B cell (primary cell): ENCODE results near the gene B3GNT9. TPM values are rescaled to one million over a fixed set of nuclear protein-coding genes. Genes with fewer than 3 reads are reported as not detected.
A peak's percentile ranks its signal among the peaks of the same experiment; 100 is the strongest.

Experiments used
- ATAC-seq: fragments of 200-7000 bp; cut with Tn5 transposase; one replicate; pipeline ENCODE4 v1.10.0; 2021; ENCODE audit warnings: low read depth, mild to moderate bottlenecking, moderate number of reproducible peaks, moderate library complexity
- CTCF ChIA-PET: fragments of 350-600 bp; sonication (Branson Sonifier 250); formaldehyde crosslinking; loops from one replicate; lab custom pipeline; 2021; ENCODE audit warnings: antibody characterized with exemption, inconsistent platforms; lab: Charles Lee
- POLR2A ChIA-PET: fragments of 350-600 bp; sonication (Branson Sonifier 250); formaldehyde crosslinking; loops from one replicate; lab custom pipeline; 2021; ENCODE audit warnings: antibody characterized with exemption; lab: Charles Lee
- DNase-seq: peaks from one replicate; pipeline ENCODE4 v3.0.0; 2013
- H2AFZ ChIP-seq: 2 replicates; pipeline ENCODE4 v1.6.1; 2012; ENCODE audit warnings: mild to moderate bottlenecking, low read depth, low read length; ENCODE audit not compliant: insufficient read depth, poor library complexity, severe bottlenecking
- H3K27ac ChIP-seq, 2 donors: 1 replicate in 1 of 2; 2 replicates in 1 of 2; pipeline ENCODE4 v1.5.1; 2012 to 2013; ENCODE audit warnings: low read length in 2 of 2, mild to moderate bottlenecking in 2 of 2, moderate library complexity in 1 of 2
- H3K27me3 ChIP-seq, 4 experiments: fragments of 200-600 bp in 1 of 4; sonication (generic) in 1 of 4; replicated peaks in 1 of 4; 1 replicate in 2 of 4; 2 replicates in 2 of 4; pipeline versions ENCODE4 v1.6.1 to v1.7.0; 2013 to 2016; ENCODE audit warnings: low read length in 3 of 4, mild to moderate bottlenecking in 2 of 4, mixed read lengths in 1 of 4, moderate library complexity in 1 of 4; ENCODE audit not compliant: insufficient read depth in 4 of 4, control insufficient read depth in 3 of 4; ENCODE audit errors: control extremely low read depth in 1 of 4
- H3K36me3 ChIP-seq, 2 experiments: replicated peaks in 1 of 2; 1 replicate in 1 of 2; 2 replicates in 1 of 2; pipeline versions ENCODE4 v1.6.1 to v1.7.1; 2013; ENCODE audit warnings: low read length in 1 of 2; ENCODE audit not compliant: insufficient read depth in 2 of 2, control insufficient read depth in 1 of 2; ENCODE audit errors: control extremely low read depth in 1 of 2, extremely low read depth in 1 of 2
- H3K4me1 ChIP-seq, 2 donors: fragments of 200-600 bp in 1 of 2; sonication (generic) in 1 of 2; 1 replicate in 1 of 2; 2 replicates in 1 of 2; pipeline versions ENCODE4 v1.5.1 to v1.6.1; 2013 to 2017; ENCODE audit warnings: low read length in 2 of 2; ENCODE audit not compliant: control insufficient read depth in 2 of 2, insufficient read depth in 2 of 2
- H3K4me2 ChIP-seq: replicated peaks from 2 replicates; pipeline ENCODE3; 2012; ENCODE audit warnings: mild to moderate bottlenecking, low read depth, low read length; ENCODE audit not compliant: poor library complexity, severe bottlenecking
- H3K4me3 ChIP-seq, 5 experiments: fragments of 200-600 bp in 1 of 5; sonication (generic) in 1 of 5; 1 replicate in 3 of 5; 2 replicates in 2 of 5; pipeline versions ENCODE4 v1.5.1 to v1.7.0; 2011 to 2016; ENCODE audit warnings: low read length in 4 of 5, mild to moderate bottlenecking in 4 of 5, low read depth in 2 of 5, control low read depth in 1 of 5, moderate library complexity in 1 of 5; ENCODE audit not compliant: insufficient read depth in 1 of 5; ENCODE audit errors: control extremely low read depth in 1 of 5, extremely low read depth in 1 of 5
- H3K79me2 ChIP-seq: fragments of 200-600 bp; sonication (generic); one replicate; pipeline ENCODE4 v1.6.0; 2016; ENCODE audit warnings: low read length; ENCODE audit not compliant: control insufficient read depth, insufficient read depth
- H3K9ac ChIP-seq: fragments of 200-600 bp; sonication (generic); 2 replicates; pipeline ENCODE4 v1.6.1; 2017; ENCODE audit warnings: mild to moderate bottlenecking, low read length, moderate library complexity
- H3K9me3 ChIP-seq, 3 donors: one replicate each; pipeline versions ENCODE4 v1.6.1 to v1.7.1; 2013; ENCODE audit warnings: low read length in 2 of 3; ENCODE audit not compliant: control insufficient read depth in 2 of 3, insufficient read depth in 1 of 3; ENCODE audit errors: control extremely low read depth in 1 of 3
- H4K20me1 ChIP-seq: 2 replicates; pipeline ENCODE4 v1.6.0; 2012; ENCODE audit warnings: mild to moderate bottlenecking, low read length; ENCODE audit not compliant: insufficient read depth, control insufficient read depth, poor library complexity, severe bottlenecking
- H3K27ac Mint-ChIP-seq: one replicate; pipeline ENCODE4 v1.8.0; 2021; ENCODE audit warnings: mixed read lengths
- H3K27me3 Mint-ChIP-seq: one replicate; pipeline ENCODE4 v1.8.0; 2021; ENCODE audit warnings: mixed read lengths
- H3K4me1 Mint-ChIP-seq: one replicate; pipeline ENCODE4 v1.8.0; 2021; ENCODE audit warnings: mixed read lengths
- H3K4me3 Mint-ChIP-seq: one replicate; pipeline ENCODE4 v1.8.0; 2021; ENCODE audit warnings: mixed read lengths
- H3K9me3 Mint-ChIP-seq: one replicate; pipeline ENCODE4 v1.8.0; 2022; ENCODE audit warnings: mixed read lengths; ENCODE audit not compliant: insufficient read depth
- EZH2 ChIP-seq: IDR thresholded peaks from 2 replicates; pipeline ENCODE4 v1.6.1; 2012; ENCODE audit warnings: borderline replicate concordance, low read depth, mild to moderate bottlenecking, moderate library complexity, low read length; ENCODE audit not compliant: insufficient read depth, poor library complexity, severe bottlenecking
- WGBS: methylation state at CpG from one replicate; pipeline ENCODE4 v1.1.5; 2013; ENCODE audit warnings: missing lambda C conversion rate; ENCODE audit not compliant: insufficient coverage; 5-methylcytosine and 5-hydroxymethylcytosine counted together
- intact Hi-C: fragments of 100-400 bp; cut with micrococcal nuclease; formaldehyde crosslinking; loops from one replicate; pipeline ENCODE4 v1.10.0; 2022
- polyA plus RNA-seq: library from polyadenylated mRNA; depleted of rRNA; stranded (reverse); fragments of >200 nt; gene quantifications from 2 replicates; pipeline ENCODE4 v1.2.3, GENCODE V29; 2012
- total RNA-seq, 2 donors: library from RNA; stranded (reverse); fragments of 120-200 nt in 1 of 2; gene quantifications; 1 replicate in 1 of 2; 2 replicates in 1 of 2; pipeline versions ENCODE4 v1.2.3 to v1.2.4, GENCODE V29; 2013 to 2022
- TF ChIP-seq, protein P1 (sequence below): fragments of 200-600 bp; IDR thresholded peaks from one replicate; pipeline ENCODE4 v1.8.0; 2022; ENCODE audit warnings: antibody characterized with exemption, mild to moderate bottlenecking

B3GNT9 gene
- total and polyA plus RNA-seq, 2 donors (not counting 1 experiment from before 2014, with no cell fraction given), result 1.6 to 2.5 TPM

DNA sequence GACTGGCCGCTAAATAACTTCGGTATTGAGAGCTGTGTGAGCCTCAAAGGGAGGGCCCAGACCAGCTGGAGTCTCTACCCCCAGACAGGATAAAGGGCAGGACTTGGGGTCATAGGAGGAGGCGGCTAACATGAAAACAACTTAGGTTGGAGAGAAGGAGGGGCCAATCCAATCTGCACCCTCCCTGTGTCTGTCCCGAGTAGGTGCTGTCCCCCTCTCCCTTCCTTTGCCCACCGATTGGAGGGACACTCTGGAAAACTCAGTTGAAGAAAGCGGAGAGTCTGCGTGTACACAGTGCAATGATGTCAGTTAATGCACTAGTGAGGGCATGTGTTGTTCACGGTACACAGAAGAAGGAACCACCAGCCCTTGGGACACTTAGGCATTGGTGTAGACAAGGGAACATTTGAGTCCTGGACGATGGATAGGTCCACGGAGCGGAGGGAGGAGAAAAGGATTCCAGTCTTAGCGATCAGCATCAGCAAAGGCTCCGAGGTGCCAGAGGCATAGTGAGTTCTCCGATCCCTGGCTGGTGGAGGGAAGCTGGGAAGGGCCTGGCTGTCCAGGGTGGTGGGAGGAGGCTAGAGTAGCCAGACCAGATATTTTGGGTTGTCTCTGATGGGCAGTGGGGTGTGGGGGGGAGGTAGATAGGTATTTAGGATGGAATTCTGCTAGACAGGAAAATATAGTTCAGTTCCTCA is 20.3 kb upstream of the B3GNT9 start:
- Histone ChIP-seq H3K4me2 (peak overlapping the region; percentile 75), H3K27ac (no peak overlapping the region), H2AFZ (no peak overlapping the region), H3K79me2 (no peaks in the 10 kb centered on the region), H3K36me3 (no peaks in the 10 kb centered on the region), H3K4me3 (peak overlapping the region in 2 of 5 experiments; percentile 5 to 14), H3K4me1 (peaks cover 38 to 45% of the 10 kb centered on the region in 2 donors), H3K27me3 (peaks cover 0 to 90% (median 64%) of the 10 kb centered on the region in 4 experiments), H4K20me1 (no peaks in the 10 kb centered on the region), H3K9me3 (peaks cover 0 to 29% (median 0%) of the 10 kb centered on the region in 3 donors), H3K9ac (no peak overlapping the region)
- no peak for DNase-seq
- ATAC-seq, result no peak
- ChIA-PET CTCF (interaction anchor here (0.7 to 3.2 kb wide), 4 partner anchors 11 to 16 kb away, joined by 3 to 11 read pairs (median 7); no protein-coding TSS in a partner anchor), POLR2A (interaction anchor here (0.5 to 0.6 kb wide), 2 partner anchors 11 to 143 kb away, joined by 3 to 7 read pairs; no protein-coding TSS in a partner anchor)
- H3K27ac Mint-ChIP-seq, result peak overlapping the region; percentile 29
- peaks cover 35% of the 10 kb centered on the region for H3K4me1 Mint-ChIP-seq
- TF ChIP-seq EZH2, result no peak
- TF ChIP-seq, protein P1, sequence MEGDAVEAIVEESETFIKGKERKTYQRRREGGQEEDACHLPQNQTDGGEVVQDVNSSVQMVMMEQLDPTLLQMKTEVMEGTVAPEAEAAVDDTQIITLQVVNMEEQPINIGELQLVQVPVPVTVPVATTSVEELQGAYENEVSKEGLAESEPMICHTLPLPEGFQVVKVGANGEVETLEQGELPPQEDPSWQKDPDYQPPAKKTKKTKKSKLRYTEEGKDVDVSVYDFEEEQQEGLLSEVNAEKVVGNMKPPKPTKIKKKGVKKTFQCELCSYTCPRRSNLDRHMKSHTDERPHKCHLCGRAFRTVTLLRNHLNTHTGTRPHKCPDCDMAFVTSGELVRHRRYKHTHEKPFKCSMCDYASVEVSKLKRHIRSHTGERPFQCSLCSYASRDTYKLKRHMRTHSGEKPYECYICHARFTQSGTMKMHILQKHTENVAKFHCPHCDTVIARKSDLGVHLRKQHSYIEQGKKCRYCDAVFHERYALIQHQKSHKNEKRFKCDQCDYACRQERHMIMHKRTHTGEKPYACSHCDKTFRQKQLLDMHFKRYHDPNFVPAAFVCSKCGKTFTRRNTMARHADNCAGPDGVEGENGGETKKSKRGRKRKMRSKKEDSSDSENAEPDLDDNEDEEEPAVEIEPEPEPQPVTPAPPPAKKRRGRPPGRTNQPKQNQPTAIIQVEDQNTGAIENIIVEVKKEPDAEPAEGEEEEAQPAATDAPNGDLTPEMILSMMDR, result no peak
- no peaks in the 10 kb centered on the region for H3K9me3 Mint-ChIP-seq
- peak overlapping the region; percentile 18 for H3K4me3 Mint-ChIP-seq
- peaks cover 73% of the 10 kb centered on the region for H3K27me3 Mint-ChIP-seq
- intact Hi-C loops, result no loop called here
- 74% methylated on average over 12 of the region's 14 CpGs for WGBS
